ENCODE results near the gene ASMTL.
A peak's percentile ranks its signal among the peaks of the same experiment; 100 is the strongest.

ASMTL gene

GRCh38 chrX:1395646-1396216 is 57.0 kb downstream of the ASMTL start:
- peaks cover 37 to 68% (median 63%) of the 10 kb centered on the region in 11 experiments for H3K36me3 ChIP-seq
- peaks cover 12 to 71% (median 31%) of the 10 kb centered on the region in 11 experiments for H4K20me1 ChIP-seq
- H3K4me2 ChIP-seq, result peak overlapping the region; percentile 10 to 87 (median 77); a peak in 19 of 22 replicates
- H3K4me3 ChIP-seq, result no peak overlapping the region
- no peak for TF ChIP-seq Cebpa-rat (IDR thresholded peaks at IDR 0.05)
- H3K27me3 ChIP-seq, result no peaks in the 10 kb centered on the region
- H3K4me1 ChIP-seq, result peaks cover 27 to 44% (median 41%) of the 10 kb centered on the region in 10 experiments
- no peak overlapping the region for H3K9ac ChIP-seq
- no peaks in the 10 kb centered on the region; a peak in 1 of 22 replicates for H3K9me3 ChIP-seq (replicated peaks in 1 of 11)
- no peak overlapping the region for H3K27ac ChIP-seq

DNA sequence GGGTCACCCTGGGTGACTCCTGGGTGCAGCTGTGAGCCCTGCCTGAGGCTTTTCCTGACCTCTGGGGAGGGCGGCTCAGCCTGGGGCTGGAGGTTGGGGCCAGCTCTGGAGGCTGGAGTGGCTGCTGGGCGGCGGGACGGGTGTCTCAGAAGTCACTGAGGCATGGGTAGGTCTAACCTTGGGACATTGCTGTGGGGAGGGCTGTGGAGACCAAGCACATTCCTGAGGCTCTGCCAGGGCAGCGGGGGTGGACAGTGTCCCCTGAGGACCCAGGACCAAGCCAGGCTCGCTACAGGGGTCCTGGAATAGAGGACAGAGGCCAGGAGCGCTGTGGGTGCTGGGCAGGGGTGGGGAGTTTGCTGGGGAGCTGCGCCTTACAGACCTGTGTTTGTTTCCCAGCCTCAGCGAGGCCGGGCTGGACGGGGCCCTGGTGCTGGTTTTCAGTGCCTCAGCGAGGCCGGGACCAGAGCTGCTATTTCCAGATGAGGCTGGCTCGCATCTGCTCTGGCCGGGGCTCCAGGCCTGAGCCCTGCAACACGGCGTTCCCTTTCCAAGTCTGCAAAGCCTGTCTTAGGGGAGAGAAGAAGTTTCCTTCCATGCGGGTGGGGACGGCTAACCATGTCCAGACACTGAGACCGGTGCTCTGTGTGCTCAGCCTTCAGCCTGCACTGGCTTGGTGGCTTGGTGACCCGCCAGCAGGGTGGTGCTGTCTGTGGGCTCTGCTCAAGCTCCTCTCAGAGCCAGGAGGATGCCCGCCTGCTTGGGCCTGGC is 57.8 kb downstream of the ASMTL start:
- Histone ChIP-seq H4K20me1 (peaks cover 20 to 71% (median 37%) of the 10 kb centered on the region in 11 experiments), H3K4me3 (0 out of 20 replicates have a peak overlapping the region, but pooled peaks of 3 of the 10 experiments have one; percentile 11 to 88 (median 12)), H3K27ac (peak overlapping the region in 7 of 11 experiments; percentile 20 to 57 (median 44); a peak in 12 of 22 replicates), H3K4me1 (peaks cover 35 to 52% (median 49%) of the 10 kb centered on the region in 10 experiments), H3K27me3 (no peaks in the 10 kb centered on the region), H3K36me3 (peaks cover 39 to 68% (median 63%) of the 10 kb centered on the region in 11 experiments), H3K9me3 (replicated peaks in 1 of 11) (no peaks in the 10 kb centered on the region; a peak in 1 of 22 replicates), H3K4me2 (peak overlapping the region; percentile 34 to 87 (median 81); a peak in 21 of 22 replicates), H3K9ac (peak overlapping the region in 10 of 11 experiments; percentile 21 to 100 (median 60); a peak in 16 of 22 replicates)
- no peak for TF ChIP-seq Cebpa-rat (IDR thresholded peaks at IDR 0.05)

DNA sequence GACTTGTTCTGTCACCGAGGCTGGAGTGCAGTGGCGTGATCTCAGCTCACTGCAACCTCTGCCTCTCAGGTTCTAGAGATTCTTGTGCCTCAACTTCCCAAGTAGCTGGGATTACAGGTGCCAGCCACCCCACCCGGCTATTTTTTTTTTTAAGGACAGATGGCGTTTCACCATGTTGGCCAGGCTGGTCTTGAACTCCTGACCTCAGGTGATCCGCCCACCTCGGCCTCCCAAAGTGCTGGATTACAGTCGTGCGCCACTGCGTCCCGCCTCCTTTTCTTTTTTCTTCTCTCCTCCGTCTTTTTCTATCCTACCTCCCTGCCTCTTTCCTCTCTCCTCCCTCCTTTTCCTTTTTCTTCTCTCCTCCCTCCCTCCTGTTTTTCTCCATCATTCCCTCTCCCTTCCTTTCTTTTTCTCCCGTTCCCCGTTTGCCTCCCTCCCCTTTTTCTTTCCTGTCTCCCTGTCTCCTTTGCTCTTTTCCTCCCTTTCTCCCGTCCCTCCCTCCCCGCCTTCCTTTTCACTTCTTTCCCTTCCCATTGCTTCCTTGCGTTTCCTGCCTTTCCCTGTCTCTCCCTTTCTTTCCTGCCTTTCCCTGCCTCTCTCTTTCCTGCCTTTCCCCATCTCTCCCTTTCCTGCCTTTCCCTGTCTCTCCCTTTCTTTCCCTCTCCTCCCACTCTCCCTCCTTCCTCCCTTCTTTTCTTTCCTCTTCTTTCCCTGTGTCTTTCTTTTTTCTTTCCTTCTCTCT is 58.7 kb downstream of the ASMTL start:
- H3K27me3 ChIP-seq, result no peaks in the 10 kb centered on the region
- TF ChIP-seq Cebpa-rat (IDR thresholded peaks at IDR 0.05), result no peak
- H3K36me3 ChIP-seq, result peaks cover 41 to 68% (median 63%) of the 10 kb centered on the region in 11 experiments
- H3K9ac ChIP-seq, result peak overlapping the region; percentile 60 to 100 (median 100); a peak in 16 of 22 replicates
- H3K4me3 ChIP-seq, result peak overlapping the region in 7 of 10 experiments; percentile 82 to 100 (median 93); a peak in 7 of 20 replicates
- peak overlapping the region in 7 of 11 experiments; percentile 27 to 100 (median 57); a peak in 9 of 22 replicates for H3K27ac ChIP-seq
- peaks cover 44 to 61% (median 57%) of the 10 kb centered on the region in 10 experiments for H3K4me1 ChIP-seq
- peaks cover 28 to 73% (median 45%) of the 10 kb centered on the region in 11 experiments for H4K20me1 ChIP-seq
- peak overlapping the region; percentile 69 to 95 (median 82) for H3K4me2 ChIP-seq
- H3K9me3 ChIP-seq (replicated peaks in 1 of 11), result no peaks in the 10 kb centered on the region; a peak in 1 of 22 replicates

DNA sequence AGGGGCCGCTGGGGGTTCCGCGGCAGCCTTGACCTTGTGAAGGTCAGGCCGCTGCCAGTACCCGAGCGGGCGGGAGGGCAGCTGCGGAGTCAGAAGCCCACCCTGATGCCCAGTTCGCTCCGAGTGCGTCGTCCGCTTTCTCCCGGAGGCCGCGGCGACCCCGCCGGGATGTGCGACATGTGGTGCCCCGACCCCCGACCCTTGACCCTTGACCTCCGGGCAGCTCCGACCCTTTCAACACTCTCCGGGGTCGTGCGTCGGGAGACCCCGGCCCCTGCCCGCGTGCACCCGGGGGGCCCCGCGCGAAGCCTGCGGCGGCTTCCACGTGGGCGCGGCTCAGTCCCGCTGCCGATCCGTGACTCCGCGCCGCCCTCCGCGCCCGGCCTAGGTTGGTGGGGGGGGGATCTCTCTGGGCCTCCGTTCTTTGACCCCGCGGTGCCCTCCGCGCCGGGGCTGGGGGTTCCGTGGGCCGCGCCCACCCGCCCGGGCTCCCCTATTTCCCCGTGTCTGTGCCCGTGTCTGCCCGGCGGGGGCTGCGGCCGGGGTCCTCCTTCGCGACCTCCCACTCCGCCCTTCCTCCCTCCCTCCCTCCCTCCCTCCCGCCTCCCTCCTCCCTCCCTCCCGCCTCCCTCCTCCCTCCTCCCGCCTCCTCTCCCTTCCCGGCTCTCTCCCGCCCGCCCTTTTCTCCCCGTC is 60.2 kb downstream of the ASMTL start:
- Histone ChIP-seq H3K9me3 (replicated peaks in 1 of 11) (no peaks in the 10 kb centered on the region; a peak in 1 of 22 replicates), H3K4me3 (peak overlapping the region; percentile 82 to 100 (median 94)), H3K36me3 (peaks cover 43 to 68% (median 64%) of the 10 kb centered on the region in 11 experiments)

DNA sequence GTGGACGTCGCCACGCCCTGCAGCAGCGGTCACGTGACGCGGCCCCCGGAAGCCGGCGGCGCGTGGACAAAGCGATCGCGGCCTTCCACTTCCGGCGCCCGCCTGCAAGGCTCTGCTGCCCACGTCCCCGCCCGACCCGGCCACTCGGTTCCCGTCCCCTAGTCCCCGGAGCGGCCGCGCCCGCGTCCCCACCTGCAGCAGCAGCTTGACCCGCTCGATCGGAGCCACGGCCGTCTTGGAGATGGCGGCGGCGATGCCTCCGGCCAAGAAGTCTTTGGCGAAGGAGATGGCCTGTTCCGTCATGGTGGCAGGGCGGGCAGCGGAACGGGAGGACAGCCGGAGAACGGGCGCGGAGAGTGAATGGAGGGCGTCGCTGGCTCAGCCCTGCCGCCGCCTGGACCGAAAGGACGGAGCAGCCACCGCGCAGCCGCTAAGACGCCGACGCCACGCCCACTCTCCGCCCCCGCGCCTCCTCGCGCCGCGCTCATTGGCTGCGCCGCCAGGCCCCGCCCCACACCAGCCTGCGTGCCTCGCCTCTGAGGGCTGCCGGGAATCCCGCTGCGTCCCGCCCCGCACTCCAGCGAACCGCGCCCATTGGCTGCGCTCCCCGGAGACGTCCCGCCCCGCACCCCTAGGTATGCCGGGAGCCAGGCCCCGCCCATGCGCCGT is 60.9 kb downstream of the ASMTL start, which contains the start of gene SLC25A6:
Gene SLC25A6, minus strand, starts transcription at position 407 of the 669 bp plus-strand sequence. Its CDS starts 104 bp downstream, at position 303.
- peaks cover 53 to 76% (median 63%) of the 10 kb centered on the region in 10 experiments for H3K4me1 ChIP-seq
- no peaks in the 10 kb centered on the region for H3K27me3 ChIP-seq
- peaks cover 50 to 74% (median 65%) of the 10 kb centered on the region in 11 experiments for H4K20me1 ChIP-seq
- peak within 1 kb of the TSS; percentile 82 to 100 (median 94) for H3K4me3 ChIP-seq
- H3K9ac ChIP-seq, result peak within 1 kb of the TSS; percentile 98 to 100 (median 100)
- peaks cover 45 to 70% (median 65%) of the 10 kb centered on the region in 11 experiments for H3K36me3 ChIP-seq
- no peak for TF ChIP-seq Cebpa-rat (IDR thresholded peaks at IDR 0.05)
- H3K27ac ChIP-seq, result peak within 1 kb of the TSS; percentile 98 to 100 (median 100)
- peak within 1 kb of the TSS; percentile 90 to 99 (median 96) for H3K4me2 ChIP-seq
- H3K9me3 ChIP-seq (replicated peaks in 1 of 11), result no peaks in the 10 kb centered on the region; a peak in 1 of 22 replicates

More for the DNA sequence above, 60.2 kb downstream of the ASMTL start:
- Histone ChIP-seq H3K4me1 (peaks cover 54 to 72% (median 64%) of the 10 kb centered on the region in 10 experiments), H4K20me1 (peaks cover 44 to 74% (median 58%) of the 10 kb centered on the region in 11 experiments), H3K27me3 (no peaks in the 10 kb centered on the region), H3K27ac (peak overlapping the region; percentile 98 to 100 (median 100)), H3K9ac (peak overlapping the region; percentile 98 to 100 (median 100)), H3K4me2 (peak overlapping the region; percentile 69 to 97 (median 86))
- no peak for TF ChIP-seq Cebpa-rat (IDR thresholded peaks at IDR 0.05)

GRCh38 chrX:1391370-1391706 is 61.4 kb downstream of the ASMTL start:
- H3K27me3 ChIP-seq, result no peaks in the 10 kb centered on the region
- H3K4me3 ChIP-seq, result peak overlapping the region; percentile 82 to 100 (median 94)
- H3K27ac ChIP-seq, result peak overlapping the region; percentile 98 to 100 (median 100)
- no peak for TF ChIP-seq Cebpa-rat (IDR thresholded peaks at IDR 0.05)
- peaks cover 50 to 70% (median 65%) of the 10 kb centered on the region in 11 experiments for H3K36me3 ChIP-seq
- H3K9ac ChIP-seq, result peak overlapping the region; percentile 98 to 100 (median 100)
- H3K4me2 ChIP-seq, result peak overlapping the region; percentile 86 to 99 (median 96)
- no peaks in the 10 kb centered on the region; a peak in 1 of 22 replicates for H3K9me3 ChIP-seq (replicated peaks in 1 of 11)
- peaks cover 55 to 74% (median 68%) of the 10 kb centered on the region in 11 experiments for H4K20me1 ChIP-seq
- H3K4me1 ChIP-seq, result peaks cover 48 to 72% (median 60%) of the 10 kb centered on the region in 10 experiments

- Histone ChIP-seq H3K4me2 (peak overlapping the region; percentile 86 to 99 (median 96)), H3K27me3 (no peaks in the 10 kb centered on the region), H4K20me1 (peaks cover 59 to 74% (median 68%) of the 10 kb centered on the region in 11 experiments), H3K9ac (peak overlapping the region; percentile 98 to 100 (median 100)), H3K4me3 (peak overlapping the region; percentile 82 to 100 (median 94)), H3K36me3 (peaks cover 56 to 70% (median 65%) of the 10 kb centered on the region in 11 experiments), H3K9me3 (replicated peaks in 1 of 11) (no peaks in the 10 kb centered on the region; a peak in 1 of 22 replicates), H3K27ac (peak overlapping the region; percentile 98 to 100 (median 100)), H3K4me1 (peaks cover 43 to 67% (median 57%) of the 10 kb centered on the region in 10 experiments)
- TF ChIP-seq Cebpa-rat (IDR thresholded peaks at IDR 0.05), result no peak
Measured at GRCh38 chrX:1390621-1391369, 61.9 kb downstream of the ASMTL start.
